ENCODE measurements around the gene MIEF1.

MIEF1 gene

DNA sequence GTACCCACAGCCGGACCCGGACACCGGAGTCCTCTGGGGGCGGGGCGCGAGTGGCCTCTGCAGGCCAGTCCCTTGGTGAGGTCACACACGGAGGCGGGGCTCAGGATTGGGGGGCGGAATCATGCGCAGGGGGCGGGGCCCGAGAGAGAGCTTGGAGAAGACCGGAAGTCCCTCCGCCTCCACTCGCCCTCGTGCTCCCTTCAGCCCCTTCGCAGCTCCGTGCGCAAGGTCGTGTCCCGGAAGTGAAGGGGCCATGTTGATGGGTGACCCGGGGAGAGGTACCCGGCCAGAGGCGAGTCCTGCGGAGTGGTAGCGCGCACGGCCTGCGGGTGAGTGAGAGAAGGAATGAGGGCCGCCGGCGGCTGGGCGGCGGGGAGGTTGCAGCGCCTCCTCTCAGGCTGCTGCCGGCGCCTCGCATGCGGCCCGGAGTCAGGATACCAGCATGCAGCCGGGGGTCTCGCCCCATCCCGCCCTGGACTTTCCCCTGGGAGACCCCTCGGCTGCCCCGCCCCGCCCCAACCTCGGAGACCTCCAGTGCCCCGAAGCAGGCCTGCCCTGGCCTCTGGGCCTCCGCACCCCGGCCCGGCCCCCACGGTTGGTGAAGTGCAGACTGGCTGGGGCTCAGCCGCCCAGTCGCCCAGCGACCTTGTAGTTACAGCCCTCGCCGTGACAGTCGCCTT is at the start of gene MIEF1:
Gene MIEF1 (plus strand): TSS at position 182 of the 680 bp plus-strand sequence. CDS start 9,005 bp downstream, outside the sequence.
- Histone ChIP-seq H3K79me2 (ENCODE audit: insufficient read depth, low read length) (peaks cover 21% of the 10 kb centered on the region), H3K4me2 (ENCODE audit: low read length) (peak within 1 kb of the TSS; percentile 100), H3K9me3 (ENCODE audit: low read length) (no peaks in the 10 kb centered on the region), H3K9me2 (ENCODE audit: low read depth, low read length) (no peaks in the 10 kb centered on the region), H3K4me3 (ENCODE audit: low read depth, low read length, poor library complexity, severe bottlenecking) (peak within 1 kb of the TSS; percentile 92), H3K9ac (ENCODE audit: low read length) (peak within 1 kb of the TSS; percentile 96), H2AFZ (ENCODE audit: low read length) (no peak within 1 kb of the TSS), H3K36me3 (ENCODE audit: insufficient read depth, low read length) (peaks cover 46% of the 10 kb centered on the region), H3K27ac (ENCODE audit: low read depth, low read length, poor library complexity, severe bottlenecking) (peak within 1 kb of the TSS; percentile 54), H3F3A (ENCODE audit: insufficient read depth, low read length) (no peaks in the 10 kb centered on the region), H3K4me1 (ENCODE audit: insufficient read depth, low read length, severe bottlenecking) (peaks cover 18% of the 10 kb centered on the region), H3K27me3 (ENCODE audit: insufficient read depth, low read length) (no peaks in the 10 kb centered on the region), H4K20me1 (ENCODE audit: insufficient read depth, low read length) (no peaks in the 10 kb centered on the region)
- TF ChIP-seq, protein P1, sequence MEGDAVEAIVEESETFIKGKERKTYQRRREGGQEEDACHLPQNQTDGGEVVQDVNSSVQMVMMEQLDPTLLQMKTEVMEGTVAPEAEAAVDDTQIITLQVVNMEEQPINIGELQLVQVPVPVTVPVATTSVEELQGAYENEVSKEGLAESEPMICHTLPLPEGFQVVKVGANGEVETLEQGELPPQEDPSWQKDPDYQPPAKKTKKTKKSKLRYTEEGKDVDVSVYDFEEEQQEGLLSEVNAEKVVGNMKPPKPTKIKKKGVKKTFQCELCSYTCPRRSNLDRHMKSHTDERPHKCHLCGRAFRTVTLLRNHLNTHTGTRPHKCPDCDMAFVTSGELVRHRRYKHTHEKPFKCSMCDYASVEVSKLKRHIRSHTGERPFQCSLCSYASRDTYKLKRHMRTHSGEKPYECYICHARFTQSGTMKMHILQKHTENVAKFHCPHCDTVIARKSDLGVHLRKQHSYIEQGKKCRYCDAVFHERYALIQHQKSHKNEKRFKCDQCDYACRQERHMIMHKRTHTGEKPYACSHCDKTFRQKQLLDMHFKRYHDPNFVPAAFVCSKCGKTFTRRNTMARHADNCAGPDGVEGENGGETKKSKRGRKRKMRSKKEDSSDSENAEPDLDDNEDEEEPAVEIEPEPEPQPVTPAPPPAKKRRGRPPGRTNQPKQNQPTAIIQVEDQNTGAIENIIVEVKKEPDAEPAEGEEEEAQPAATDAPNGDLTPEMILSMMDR (IDR thresholded peaks at IDR 0.05; ENCODE audit: low read length) = no peak
- TF ChIP-seq EZH2 (IDR thresholded peaks at IDR 0.05; ENCODE audit: borderline replicate concordance, low read length) = no peak

DNA sequence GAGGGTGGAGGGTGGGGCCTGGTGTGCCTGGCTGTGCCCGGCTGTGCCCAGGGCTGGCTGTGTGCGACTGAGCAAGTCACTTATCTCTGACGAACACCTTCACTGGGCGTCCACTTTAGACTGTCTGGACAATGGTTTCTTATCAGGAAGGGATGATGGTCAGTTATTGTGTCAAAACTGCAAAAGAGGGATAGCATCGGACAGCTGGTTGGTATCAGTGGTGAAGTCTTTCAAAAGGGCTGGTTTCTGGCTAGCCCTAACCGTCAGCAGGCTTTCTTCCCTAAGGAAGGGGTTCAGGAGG is 49.4 kb upstream of the MIEF1 start:
- no peaks in the 10 kb centered on the region for H3F3A ChIP-seq (ENCODE audit: insufficient read depth, low read length)
- peaks cover 64% of the 10 kb centered on the region for H3K79me2 ChIP-seq (ENCODE audit: insufficient read depth, low read length)
- TF ChIP-seq, protein P1 (IDR thresholded peaks at IDR 0.05; ENCODE audit: low read length) = no peak
- no peak for TF ChIP-seq EZH2 (IDR thresholded peaks at IDR 0.05; ENCODE audit: borderline replicate concordance, low read length)

DNA sequence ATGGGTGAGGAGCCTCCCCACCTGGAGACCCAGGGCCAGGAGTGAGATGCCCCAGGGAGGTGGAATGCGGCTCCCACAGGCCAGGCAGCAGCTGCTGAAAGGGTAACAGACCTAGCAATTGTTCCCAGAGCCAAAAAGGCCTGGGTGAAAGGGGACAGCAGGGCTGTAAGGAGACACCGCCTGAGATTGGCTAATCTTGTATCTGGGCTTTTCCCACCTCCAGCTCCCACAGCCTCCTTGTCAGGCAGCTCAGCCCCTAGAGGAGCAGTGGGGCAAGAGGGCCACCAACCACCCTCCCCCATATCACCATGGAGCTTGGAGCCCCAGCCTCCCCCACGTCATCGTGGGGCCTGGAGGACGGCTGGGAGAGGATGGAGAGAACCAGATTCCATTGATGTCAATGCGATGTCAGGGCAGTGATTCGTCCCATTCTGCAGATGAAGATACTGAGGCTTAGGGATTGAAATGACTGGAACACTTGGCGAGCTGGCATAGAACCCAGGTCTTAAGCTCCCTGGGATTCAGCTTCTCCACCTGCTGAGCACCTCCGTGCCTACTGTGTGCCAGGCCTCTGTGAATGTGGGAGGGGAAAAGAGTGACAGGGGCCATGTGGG is 48.2 kb upstream of the MIEF1 start:
- no peak for TF ChIP-seq EZH2 (IDR thresholded peaks at IDR 0.05; ENCODE audit: borderline replicate concordance, low read length)
- TF ChIP-seq, protein P1 (IDR thresholded peaks at IDR 0.05; ENCODE audit: low read length) = no peak
- no peaks in the 10 kb centered on the region for H3K27me3 ChIP-seq (ENCODE audit: insufficient read depth, low read length)
- no peaks in the 10 kb centered on the region for H3F3A ChIP-seq (ENCODE audit: insufficient read depth, low read length)
- peaks cover 63% of the 10 kb centered on the region for H3K79me2 ChIP-seq (ENCODE audit: insufficient read depth, low read length)
- peak overlapping the region; percentile 99 for H3K27ac ChIP-seq (ENCODE audit: low read depth, low read length, poor library complexity, severe bottlenecking)
- peak overlapping the region; percentile 42 for H3K4me3 ChIP-seq (ENCODE audit: low read depth, low read length, poor library complexity, severe bottlenecking)
- H3K9me2 ChIP-seq (ENCODE audit: low read depth, low read length) = no peaks in the 10 kb centered on the region
- H3K36me3 ChIP-seq (ENCODE audit: insufficient read depth, low read length) = peaks cover 68% of the 10 kb centered on the region
- no peaks in the 10 kb centered on the region for H4K20me1 ChIP-seq (ENCODE audit: insufficient read depth, low read length)
- peaks cover 88% of the 10 kb centered on the region for H3K4me1 ChIP-seq (ENCODE audit: insufficient read depth, low read length, severe bottlenecking)
- no peaks in the 10 kb centered on the region for H3K9me3 ChIP-seq (ENCODE audit: low read length)
- no peak overlapping the region for H2AFZ ChIP-seq (ENCODE audit: low read length)
- peak overlapping the region; percentile 59 for H3K4me2 ChIP-seq (ENCODE audit: low read length)
- peak overlapping the region; percentile 44; the same call in 1 of the 2 replicates for H3K9ac ChIP-seq (ENCODE audit: low read length)

More for the DNA sequence above, 49.4 kb upstream of the MIEF1 start:
- no peaks in the 10 kb centered on the region for H4K20me1 ChIP-seq (ENCODE audit: insufficient read depth, low read length)
- no peaks in the 10 kb centered on the region for H3K9me2 ChIP-seq (ENCODE audit: low read depth, low read length)
- H3K9ac ChIP-seq (ENCODE audit: low read length) = peak overlapping the region; percentile 44
- peaks cover 75% of the 10 kb centered on the region for H3K36me3 ChIP-seq (ENCODE audit: insufficient read depth, low read length)
- no peak overlapping the region for H2AFZ ChIP-seq (ENCODE audit: low read length)
- peaks cover 90% of the 10 kb centered on the region for H3K4me1 ChIP-seq (ENCODE audit: insufficient read depth, low read length, severe bottlenecking)
- peak overlapping the region; percentile 99 for H3K27ac ChIP-seq (ENCODE audit: low read depth, low read length, poor library complexity, severe bottlenecking)
- H3K9me3 ChIP-seq (ENCODE audit: low read length) = no peaks in the 10 kb centered on the region
- H3K4me2 ChIP-seq (ENCODE audit: low read length) = peak overlapping the region; percentile 59
- H3K4me3 ChIP-seq (ENCODE audit: low read depth, low read length, poor library complexity, severe bottlenecking) = peak overlapping the region; percentile 42
- no peaks in the 10 kb centered on the region for H3K27me3 ChIP-seq (ENCODE audit: insufficient read depth, low read length)

Data from OCI-LY1 (cell line).